HG03442 (cell line): ENCODE data around the gene C6orf132.
A peak's percentile ranks its signal among the peaks of the same experiment; 100 is the strongest.

Source experiments
- ATAC-seq: cut with Tn5 transposase; IDR thresholded peaks from one replicate; pipeline ENCODE4 v1.9.1; 2021; ENCODE audit warnings: mild to moderate bottlenecking, moderate library complexity; ENCODE audit not compliant: unreplicated experiment

Gene C6orf132

GRCh38 chr6:42105709-42106108, 36.7 kb downstream of the C6orf132 start:
- no peak for ATAC-seq

GRCh38 chr6:42105156-42105648, 37.2 kb downstream of the C6orf132 start:
- no peak for ATAC-seq

DNA sequence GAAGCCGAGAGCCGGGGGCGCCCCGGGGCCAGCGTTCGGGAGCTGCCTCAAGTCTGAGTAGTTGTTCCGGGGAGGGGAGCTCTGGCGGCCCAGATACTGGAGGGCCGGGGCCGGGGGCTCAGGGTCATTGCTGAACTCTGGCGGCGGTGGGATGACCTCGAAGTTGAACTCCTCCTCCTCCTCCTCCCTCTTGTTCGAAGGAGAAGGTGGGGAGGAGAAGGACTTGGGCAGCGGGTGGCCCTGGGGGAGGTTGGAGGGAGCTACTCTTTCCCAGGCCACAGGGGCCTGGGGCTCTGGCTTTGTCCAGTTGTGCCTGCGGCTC, 37.7 kb downstream of the C6orf132 start:
- ATAC-seq = no peak

DNA sequence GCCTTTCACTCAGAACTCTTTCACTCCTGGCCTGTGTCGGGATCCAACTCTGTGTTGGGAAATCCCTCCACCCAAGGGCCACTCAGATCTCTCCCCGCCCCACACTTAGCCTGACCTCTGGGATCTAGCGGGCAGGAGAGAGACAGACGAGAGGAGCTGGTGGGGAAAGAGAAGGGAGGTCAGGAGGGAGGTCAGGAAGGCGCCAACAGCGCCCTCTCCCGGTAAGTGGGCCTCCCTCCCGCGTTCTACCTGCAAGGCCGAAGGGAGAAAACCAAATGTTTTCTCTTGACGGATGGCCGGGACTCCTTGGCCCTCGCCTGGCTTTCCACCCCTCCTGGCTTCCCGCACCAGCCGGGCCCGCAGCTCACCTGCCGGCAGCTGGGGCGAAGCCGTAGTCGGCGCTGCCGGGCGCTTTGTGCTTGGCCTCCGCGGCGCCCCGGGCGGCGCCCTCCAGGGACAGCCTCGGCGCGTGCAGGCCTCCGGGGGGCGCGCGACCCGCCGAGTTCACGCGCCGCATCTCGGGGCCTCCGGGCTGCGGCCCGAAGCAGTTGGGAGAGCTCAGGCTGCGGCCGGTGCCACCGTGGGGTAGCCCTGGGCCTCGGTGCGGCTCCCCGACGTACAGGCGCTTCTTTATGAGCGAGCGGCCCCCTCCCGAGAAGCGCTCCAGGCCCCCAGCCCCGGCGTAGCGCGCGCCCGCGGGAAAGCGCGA, 38.2 kb downstream of the C6orf132 start:
- peak; percentile 50 for ATAC-seq

DNA sequence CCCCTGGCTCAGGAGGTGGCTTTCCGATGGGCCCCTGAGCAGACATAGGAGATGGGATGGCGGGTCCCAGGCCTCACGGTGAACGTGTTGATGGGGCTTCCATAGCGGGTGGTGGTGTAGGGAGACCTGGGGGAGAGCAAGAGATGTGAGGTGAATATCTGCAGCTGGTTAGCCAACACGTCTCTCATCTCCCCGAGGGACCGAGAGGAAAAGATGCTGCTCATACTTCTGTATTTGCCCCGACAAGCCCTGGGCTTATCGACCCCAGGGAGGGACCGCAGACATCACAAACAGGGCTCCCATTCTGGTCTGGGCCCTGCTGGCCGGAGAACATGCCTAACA, 38.7 kb downstream of the C6orf132 start:
- ATAC-seq = no peak

GRCh38 chr6:42103216-42103615, 39.2 kb downstream of the C6orf132 start:
- no peak for ATAC-seq

DNA sequence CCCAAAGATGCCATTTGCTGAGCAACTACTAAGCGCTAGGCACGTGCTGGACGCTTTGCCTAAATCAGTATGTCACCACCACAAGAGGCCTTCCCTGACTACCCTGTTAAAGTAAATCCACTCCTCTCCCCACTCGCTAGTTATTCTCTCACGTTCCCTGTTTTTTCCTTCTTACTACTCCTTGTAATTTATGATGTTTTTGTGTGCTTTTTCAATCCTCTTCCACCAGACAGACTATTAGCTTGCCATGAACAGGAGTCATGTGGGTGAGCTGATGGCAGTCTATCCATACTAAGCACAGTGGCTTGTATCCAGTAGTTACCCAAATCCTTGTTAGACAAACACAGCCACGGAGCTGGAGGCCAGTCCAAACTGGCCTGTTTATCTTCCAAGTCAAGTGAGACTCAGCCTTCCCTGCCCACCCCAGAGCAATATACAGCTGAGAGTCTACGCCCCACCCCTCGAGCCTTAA, 41.2 kb downstream of the C6orf132 start:
- no peak for ATAC-seq

DNA sequence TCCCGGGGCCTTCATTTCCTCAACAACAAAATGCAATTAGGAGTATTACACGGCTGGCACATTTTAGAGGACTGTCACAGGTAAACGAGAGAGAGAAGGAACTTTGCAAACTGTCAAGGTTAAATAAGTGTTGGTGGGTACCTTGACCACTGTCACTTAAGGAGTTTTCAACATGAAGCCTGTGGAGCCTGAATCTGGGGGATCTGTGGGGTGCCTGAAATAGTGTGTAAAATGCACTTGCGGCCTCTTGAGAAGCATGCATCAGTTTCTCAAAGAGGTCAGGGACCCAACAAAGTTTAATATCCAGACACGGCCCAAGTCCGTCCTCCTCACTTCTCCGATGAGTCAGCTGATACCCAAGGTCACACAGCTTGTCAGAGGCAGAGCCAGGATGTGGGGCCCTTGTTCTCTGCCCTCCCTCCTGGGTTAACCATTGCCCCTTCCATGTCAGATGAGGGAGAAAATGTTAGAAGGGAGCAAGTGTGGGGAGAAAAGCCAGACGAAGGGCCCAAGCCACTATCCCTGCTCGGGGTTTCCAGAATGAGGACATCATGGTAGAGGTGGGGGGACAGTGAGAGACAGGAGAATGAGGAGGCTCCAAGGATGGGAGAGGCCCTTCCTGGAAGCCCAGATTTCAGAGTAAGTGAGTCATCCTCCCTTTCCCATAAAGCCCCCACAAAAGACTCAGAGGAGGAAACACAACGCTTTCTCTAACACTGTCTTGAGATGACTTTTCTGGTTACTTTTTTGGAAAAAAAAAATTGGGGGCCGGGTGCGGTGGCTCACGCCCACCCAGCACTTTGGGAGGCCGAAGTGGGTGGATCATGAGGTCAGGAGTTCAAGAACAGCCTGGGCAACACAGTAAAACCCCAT, 42.2 kb downstream of the C6orf132 start:
- no peak for ATAC-seq

DNA sequence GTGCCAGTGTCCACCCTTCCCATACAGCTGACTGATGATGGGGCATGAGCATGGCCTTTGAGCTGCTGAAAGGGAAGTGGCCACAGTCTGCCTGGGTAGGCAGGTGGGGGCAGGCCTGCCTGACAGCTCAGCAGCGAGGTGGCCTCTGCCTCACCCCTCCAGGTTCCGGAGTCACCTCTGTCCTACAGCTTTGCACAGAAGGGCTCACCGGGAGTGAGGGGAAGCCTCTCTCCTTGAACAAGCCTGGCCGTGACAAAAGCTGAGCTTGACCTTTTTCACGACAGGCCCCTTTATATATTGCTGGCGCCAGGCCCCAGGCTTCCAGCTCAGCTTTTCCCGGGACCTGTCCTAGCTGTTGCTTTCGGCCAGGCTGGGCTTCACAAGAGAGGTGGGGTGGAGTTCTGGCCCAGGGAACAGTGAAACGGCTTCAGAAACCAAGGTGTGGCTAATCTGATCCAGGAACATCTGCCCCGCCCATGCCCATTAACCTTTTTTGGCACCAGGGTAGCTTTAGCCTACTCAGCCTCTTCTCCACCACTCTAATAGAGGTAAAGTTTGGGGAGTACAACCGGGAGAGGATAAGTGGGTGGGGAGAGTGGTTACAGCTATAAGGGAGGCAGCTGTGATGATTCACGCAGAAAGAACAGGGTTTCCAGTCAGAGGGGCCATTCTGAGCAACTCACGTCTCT, 42.9 kb downstream of the C6orf132 start:
- ATAC-seq = no peak

DNA sequence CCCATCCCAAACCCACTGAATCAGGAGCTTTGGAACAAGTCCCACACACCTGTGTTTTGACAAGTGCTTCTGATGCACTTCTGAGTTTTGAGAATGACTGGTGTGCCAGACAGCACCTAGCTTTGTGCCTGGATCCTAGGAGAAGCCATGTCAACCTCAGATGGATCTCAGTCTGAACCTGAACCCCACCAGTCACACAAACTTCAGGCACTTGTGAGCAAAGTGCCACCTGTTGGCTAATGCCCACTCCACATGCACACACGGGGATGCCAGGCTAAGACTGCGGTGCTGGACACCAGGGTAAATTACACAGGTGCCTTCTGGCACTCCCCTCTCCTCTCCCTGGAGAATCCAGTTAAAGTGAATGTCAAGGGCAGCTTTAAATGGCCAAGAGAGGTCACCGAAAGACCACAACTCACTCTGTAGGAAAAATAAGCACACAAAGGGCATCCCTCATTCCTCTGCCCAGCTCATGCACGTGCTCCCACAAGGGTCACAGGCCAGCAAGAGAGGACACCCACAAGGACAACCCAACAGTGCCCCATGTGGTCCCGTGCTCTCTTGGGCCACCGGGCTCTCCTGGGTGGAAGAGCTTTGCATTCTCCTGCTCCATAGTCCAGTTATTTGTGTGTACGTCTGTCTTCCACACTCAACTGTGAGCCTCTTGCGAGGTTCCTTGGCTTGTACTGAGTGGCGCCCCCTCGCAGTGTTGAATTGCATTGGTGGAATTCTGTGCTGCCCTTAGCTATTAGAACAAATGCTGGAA, 46.5 kb downstream of the C6orf132 start:
- ATAC-seq = no peak

GRCh38 chr6:42095094-42095493, 47.3 kb downstream of the C6orf132 start:
- ATAC-seq = no peak

GRCh38 chr6:42093582-42094329, 48.7 kb downstream of the C6orf132 start:
- no peak for ATAC-seq

DNA sequence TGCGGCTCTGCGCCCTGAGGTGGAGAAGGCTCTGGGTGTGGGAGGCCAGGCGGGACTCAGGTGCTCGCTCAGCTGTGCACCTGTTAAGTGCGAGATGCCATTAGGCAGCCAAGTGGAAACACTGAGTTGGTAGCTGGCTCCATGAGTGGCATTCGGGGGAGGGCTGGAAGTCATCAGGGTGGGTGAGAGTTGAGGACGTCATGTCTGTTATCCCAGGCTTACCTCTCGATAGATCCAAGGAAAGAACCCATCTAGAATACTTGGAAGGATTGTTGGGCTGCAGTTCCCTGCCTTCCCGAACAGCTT, 50.7 kb downstream of the C6orf132 start:
- no peak for ATAC-seq

- ATAC-seq = no peak
Measured at GRCh38 chr6:42090819-42091717, 51.4 kb downstream of the C6orf132 start.

- no peak for ATAC-seq
Measured at GRCh38 chr6:42088101-42088591, 54.3 kb downstream of the C6orf132 start.

DNA sequence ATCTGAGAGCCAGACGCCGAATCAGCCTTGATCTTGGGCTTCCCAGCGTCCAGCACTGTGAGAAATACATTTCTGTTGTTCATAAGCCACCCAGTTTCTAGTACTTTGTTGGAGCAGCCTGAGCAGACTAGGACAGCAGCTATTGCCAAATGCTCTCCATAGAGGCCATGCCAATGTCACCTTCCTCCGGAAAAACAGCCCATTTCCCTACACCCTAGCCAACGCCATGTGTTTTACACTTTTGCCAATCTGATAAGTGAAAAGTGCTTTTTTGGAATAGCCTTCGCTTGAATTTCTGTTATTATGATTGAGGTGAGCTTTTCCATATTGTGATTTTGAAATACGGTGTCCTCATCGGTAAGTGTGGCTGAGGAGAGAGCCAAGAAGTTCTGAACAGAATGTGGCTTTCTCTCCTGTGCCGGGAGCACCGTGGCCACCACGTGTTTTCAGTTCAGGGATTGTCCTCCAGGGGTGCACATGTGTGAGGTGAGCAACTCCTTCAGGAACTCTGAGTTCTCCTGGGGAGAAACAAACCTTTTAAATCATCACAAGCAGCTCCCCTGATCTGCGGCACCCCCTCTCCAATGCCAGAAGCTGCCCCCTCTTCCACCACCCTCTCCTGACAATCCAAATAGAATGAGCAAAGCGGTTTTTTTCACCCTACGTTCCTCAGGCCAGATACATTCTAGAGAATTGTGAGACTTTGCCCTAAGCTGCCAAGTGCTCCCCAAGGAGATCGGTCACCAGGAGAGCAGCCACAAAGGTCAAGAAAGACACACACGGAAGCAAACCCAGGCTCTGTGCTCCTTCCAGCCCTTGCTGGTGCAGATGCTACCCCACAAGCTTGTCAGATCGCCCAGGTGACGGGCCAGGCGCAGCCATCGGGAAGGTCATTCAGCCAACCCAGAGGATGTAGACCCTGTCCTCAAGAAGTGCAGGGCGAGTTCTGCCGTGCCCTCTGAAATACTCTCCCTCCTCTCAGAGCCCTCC, 56.1 kb downstream of the C6orf132 start:
- no peak for ATAC-seq

DNA sequence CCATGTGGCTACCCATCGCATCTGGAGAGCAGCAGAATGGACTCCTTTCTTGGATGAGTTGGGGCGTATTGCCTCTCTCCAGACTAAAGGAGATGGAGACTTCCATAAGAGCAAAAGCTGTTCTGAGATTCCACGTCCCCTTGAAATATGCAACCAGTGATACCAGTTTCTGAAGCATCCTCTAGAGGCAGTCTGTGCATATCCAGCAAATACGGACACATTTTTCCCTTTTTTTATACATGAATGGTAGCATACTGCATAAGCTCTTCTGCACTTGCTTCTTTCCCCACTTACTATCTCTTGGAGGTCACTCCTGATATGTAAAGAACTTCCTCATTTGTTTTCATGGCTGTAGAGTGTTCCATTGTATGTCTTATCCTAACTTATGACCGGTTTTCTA, 57.5 kb downstream of the C6orf132 start:
- ATAC-seq = no peak

DNA sequence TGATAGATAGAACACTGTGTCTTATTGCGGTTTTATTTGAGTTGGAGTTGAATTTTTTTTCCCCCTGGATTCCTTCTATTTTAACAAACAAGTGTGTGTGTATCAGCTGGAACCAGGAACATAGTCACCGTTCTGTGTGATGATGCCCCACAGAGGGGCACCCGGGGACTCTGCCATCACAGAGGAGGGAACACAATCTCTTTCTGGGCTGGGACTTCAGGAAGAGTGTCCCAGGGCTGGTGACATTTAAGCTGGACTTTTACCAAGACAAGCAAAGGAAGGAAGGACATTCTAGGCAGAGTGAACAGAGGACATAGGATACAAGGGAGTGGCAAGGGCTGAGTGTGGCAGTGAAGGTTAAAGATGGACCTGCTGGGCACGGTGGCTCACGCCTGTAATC, 58.9 kb downstream of the C6orf132 start:
- ATAC-seq = no peak
